Dendritic cell treated with granulocyte-macrophage colony-stimulating factor and Interleukin-4, amounts not matched to agents 40 ng/mL and 50 ng/mL, for 4 days (primary cell): ENCODE results near the gene RHOF.
"Not testable (repeated sequence)": the region's sequence is repeated elsewhere in the genome, so short reads cannot be mapped to it uniquely, and the experiment has no call there.

Experiments
- H3K27ac Mint-ChIP-seq: one replicate; pipeline ENCODE4 v1.8.0; 2022; ENCODE audit warnings: mild to moderate bottlenecking, mixed read lengths
- H3K27me3 Mint-ChIP-seq: one replicate; pipeline ENCODE4 v1.8.0; 2022; ENCODE audit warnings: mild to moderate bottlenecking, mixed read lengths
- H3K36me3 Mint-ChIP-seq: one replicate; pipeline ENCODE4 v1.8.0; 2022; ENCODE audit warnings: low read depth, mixed read lengths
- H3K4me1 Mint-ChIP-seq: one replicate; pipeline ENCODE4 v1.8.0; 2022; ENCODE audit warnings: low read depth, mixed read lengths
- H3K4me3 Mint-ChIP-seq: one replicate; pipeline ENCODE4 v1.8.0; 2022; ENCODE audit warnings: mild to moderate bottlenecking, moderate library complexity, mixed read lengths
- H3K9me3 Mint-ChIP-seq: one replicate; pipeline ENCODE4 v1.8.0; 2022; ENCODE audit warnings: mixed read lengths
- intact Hi-C: fragments of 100-400 bp; cut with micrococcal nuclease; formaldehyde crosslinking; loops from one replicate; pipeline ENCODE4 v1.15.0; 2022

Gene RHOF

DNA sequence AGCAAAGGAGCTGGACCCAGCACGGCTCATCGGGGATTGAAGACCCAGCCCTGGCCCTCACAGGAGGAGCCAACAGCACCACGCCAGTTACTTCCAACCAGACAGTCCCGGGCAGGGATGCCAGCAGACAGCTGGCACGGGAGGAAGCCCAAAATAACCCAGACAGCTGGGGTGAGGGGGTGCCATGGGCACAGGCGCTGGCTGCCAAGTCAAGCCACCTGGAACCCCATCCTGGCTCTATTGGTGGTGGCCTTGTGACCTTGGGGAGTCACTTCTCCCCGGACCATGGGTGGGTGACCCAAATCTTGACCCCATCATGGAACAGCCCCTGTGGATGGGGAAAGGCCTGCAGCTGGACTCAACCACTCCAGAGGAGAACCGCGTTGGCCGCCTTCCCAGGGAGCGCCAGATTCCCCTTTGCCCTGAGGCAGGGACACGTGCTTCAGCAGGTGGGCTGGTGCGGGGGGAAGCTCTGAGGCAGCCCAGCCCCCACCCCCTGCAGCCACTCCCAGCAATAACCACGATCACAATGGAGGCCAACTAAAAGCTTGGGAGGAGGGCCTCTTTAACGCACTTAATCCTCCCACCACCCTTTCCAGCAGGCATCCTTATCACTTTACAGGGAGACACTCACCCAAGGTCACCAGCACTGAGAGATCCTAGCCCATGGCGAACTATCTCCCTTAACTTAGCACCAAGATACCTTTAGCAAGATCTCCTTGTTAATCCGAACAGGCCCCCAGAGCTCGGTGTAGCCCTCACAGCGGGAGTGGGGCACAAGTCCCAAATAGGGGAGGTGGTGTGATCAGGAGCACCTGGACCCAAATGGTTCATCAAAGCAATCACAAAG, 4.7 kb upstream of the RHOF start:
- Mint-ChIP-seq H3K4me3 (peak overlapping the region; percentile 86), H3K9me3 (no peaks in the 10 kb centered on the region), H3K27me3 (no peaks in the 10 kb centered on the region), H3K36me3 (peaks cover 81% of the 10 kb centered on the region), H3K4me1 (peaks cover 52% of the 10 kb centered on the region), H3K27ac (peak overlapping the region; percentile 53)
- intact Hi-C loops: no loop called here

DNA sequence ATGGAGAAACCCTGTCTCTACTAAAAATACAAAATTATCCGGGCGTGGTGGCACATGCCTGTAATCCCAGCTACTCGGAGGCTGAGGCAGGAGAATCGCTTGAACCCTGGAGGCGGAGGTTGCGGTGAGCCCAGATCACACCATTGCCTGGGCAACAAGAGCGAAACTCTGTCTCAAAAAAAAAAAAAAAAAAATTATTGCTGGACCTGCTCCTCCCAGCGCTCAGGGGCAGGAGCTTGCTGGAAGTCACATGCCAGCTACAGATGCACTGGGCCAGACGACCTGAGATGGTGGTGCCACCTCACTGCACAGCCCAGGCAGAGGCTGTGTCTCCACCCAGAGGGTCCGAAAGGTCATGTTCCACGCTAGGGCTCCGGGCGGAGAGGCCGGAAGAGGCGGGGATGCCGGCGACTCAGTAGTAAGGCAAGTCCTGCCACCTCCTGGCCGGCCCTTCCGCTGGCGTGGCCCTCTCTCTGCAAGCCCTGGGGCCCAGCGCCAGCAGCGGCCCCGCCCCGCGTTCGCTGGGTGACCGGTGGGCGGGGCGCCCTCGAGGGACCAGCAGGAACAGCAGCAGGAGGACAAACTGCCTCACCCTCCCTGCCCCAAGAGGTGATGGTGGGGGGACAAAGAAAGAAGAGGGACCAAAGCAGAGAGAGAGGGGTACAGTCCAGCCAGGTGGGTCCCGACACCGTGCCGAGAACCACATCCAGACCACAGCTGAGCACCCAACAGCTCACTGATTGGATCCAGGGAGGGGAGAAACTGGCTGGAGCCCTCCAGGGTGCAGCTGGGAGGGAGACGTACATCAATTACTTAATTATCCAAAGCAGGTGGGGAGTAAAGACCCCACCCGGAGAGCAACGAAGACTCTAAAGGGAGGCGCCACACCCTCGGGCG, 3.6 kb upstream of the RHOF start:
- intact Hi-C loops: no loop called here
- Mint-ChIP-seq H3K4me3 (peak overlapping the region; percentile 54), H3K4me1 (peaks cover 58% of the 10 kb centered on the region), H3K36me3 (peaks cover 71% of the 10 kb centered on the region), H3K27me3 (no peaks in the 10 kb centered on the region), H3K27ac (peak overlapping the region; percentile 47), H3K9me3 (no peaks in the 10 kb centered on the region)

DNA sequence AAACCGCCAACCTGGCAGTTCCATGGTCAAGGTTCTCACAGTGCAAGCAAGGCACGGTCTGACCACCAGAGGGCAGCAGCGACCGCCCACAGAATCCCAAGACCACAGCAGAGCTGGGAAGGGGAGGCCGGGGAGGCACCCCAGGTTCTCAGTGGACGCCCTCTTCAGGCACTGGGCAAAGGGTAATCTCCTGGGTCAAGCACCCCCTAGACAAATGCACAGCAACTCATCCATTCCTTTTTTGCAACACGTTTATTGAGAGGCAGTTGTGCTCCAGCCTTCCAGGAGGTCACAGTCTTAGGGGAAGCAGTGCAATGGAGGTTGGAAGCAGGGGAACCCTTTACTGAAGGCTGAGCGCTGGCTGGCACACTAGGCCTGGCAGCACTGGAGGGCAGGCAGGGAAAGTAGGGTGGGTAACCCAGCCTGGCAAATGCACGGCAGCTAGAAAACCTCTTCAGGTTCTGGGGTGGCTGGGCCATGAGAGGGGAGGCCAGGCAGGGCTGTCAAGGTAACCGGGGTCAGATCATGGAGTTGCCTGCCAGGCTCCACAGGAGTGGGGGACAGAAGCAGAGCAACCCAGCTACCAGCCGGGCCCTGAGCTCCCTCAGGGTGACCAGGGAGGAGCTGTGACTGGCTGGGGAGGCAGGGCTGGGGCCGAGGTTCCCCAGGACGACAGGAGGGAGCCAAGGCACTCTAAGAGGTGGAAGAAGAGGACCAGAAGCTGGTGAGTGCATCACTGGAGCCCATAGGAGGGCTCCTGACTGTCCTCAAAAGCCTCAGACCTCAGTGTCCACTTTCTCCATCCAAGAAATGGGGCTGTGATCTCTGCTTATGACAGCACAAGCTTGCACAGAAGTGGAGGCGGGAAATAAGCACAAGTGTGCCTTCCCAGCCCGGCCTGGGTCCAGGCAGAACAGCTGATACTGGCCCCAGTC, 1.8 kb upstream of the RHOF start:
- no peaks in the 10 kb centered on the region for H3K9me3 Mint-ChIP-seq
- H3K36me3 Mint-ChIP-seq: peaks cover 63% of the 10 kb centered on the region
- peaks cover 77% of the 10 kb centered on the region for H3K4me1 Mint-ChIP-seq
- peak overlapping the region; percentile 78 for H3K4me3 Mint-ChIP-seq
- H3K27ac Mint-ChIP-seq: peak overlapping the region; percentile 89
- intact Hi-C loops: loop anchor here (1.0 to 2.0 kb wide), 2 partner anchors 17 to 94 kb away; partner anchors contain the start of gene PSMD9
- no peaks in the 10 kb centered on the region for H3K27me3 Mint-ChIP-seq

DNA sequence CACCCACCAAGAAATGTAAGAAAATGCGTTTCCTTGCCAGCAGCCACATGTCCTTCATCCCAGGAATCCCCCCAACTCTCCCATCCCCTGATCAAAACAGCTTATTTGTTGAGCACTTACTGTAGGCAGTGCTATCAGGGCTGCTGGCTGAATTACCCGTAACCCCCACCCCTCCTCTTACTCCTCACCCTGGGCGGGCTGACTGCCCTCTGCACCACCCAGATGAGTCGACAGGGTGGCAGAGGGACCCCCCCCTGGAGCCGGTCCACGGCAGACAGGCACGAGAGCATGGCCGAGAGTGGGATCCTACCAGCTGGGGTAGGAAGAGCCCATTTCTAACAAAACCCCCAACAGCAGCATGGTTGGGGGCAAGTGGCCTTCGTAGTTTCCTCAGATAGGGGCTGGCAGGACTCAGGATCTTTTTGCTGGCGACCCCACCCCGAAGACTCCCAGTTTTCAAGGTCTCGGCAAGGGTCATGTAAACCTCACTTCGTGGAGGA, 1.1 kb upstream of the RHOF start:
- Mint-ChIP-seq H3K27ac (peak overlapping the region; percentile 89), H3K27me3 (no peaks in the 10 kb centered on the region), H3K4me3 (peak overlapping the region; percentile 78), H3K4me1 (peaks cover 84% of the 10 kb centered on the region), H3K9me3 (no peaks in the 10 kb centered on the region), H3K36me3 (peaks cover 59% of the 10 kb centered on the region)
- intact Hi-C loops: loop anchor here (1.0 to 5.0 kb wide), 4 partner anchors 18 to 97 kb away; partner anchors contain the start of gene PSMD9

DNA sequence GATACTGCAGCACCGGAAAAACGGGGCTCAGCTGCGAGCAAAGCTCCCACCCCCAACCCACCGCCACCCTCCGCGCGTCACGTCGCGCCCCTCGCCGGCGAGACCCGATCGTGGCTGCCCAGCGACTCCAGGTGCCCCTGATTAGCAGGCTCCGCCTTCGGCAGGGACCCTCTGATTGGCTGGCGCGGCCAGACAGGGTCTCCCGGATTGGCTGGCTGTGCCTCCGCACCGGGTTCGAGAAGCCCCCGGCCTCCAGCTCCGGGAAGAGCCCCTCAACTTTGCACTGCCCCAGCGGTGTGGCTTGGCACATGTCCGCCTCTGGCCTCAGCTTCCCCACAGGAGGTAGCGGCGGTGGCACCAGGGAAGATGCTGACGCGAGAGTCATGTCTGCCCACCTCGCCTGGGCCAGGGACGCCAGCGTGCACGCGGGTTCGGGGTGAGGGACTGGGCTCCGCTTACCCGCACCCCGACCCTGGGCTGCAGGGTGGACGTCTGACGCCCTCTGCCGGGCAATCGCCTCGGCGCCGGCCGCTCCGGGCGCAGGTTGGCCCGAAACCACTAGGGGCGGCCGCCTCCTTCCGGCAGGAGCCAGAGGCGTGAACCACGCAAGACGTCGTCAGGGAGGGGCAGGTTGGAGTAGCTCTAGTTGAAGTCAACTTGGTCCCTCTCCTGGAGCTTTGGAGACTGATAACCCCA, 498 bp upstream of the RHOF start:
- Mint-ChIP-seq H3K4me3 (peak overlapping the region; percentile 78), H3K9me3 (no peaks in the 10 kb centered on the region), H3K36me3 (peaks cover 54% of the 10 kb centered on the region), H3K4me1 (peaks cover 84% of the 10 kb centered on the region), H3K27ac (peak overlapping the region; percentile 89), H3K27me3 (no peaks in the 10 kb centered on the region)
- intact Hi-C loops: loop anchor here (1.0 to 5.0 kb wide), 3 partner anchors 18 to 97 kb away; partner anchors contain the start of gene PSMD9

DNA sequence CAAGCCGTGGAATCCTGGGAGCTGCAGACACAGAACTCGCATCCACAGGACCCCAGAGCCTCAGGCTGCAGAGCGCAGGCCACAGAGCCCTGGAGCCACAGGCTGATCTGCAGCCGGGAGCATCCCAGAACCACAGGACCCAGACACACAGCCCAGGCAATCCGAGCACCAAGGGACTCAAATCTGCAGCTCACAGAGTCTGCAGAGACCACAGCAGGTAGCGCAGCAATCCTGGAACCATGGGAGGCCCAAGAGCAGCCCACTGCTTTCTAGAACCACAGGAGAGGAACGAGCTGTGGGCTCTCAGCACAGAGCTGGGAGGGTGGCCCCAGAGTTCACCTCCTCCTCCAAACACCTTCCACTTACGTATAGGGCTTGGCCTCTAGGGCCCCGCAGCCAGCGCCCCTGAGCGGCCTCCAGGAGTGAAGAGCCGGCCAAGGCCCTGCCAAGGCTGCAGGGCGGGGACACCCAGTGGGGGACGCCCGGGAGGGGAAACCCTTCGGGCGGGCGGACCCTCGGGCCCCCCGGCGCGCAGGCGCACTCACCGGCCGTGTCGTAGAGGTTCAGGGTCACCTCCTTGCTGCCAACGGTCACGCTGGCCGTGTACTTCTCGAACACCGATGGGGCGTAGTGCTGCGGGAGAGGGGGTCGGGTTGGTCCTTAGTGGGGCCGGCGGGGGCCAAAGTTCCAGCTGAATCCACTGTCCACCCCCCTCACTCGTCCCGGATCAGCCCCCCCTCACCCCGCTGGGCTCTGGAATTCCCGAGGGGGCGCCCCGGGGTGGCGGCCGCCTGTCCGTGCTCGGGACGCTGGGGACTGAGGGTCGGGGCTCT, 665 bp downstream of the RHOF start:
- intact Hi-C loops: loop anchor here (5.0 kb wide), 1 partner anchor 96 kb away; no protein-coding TSS in a partner anchor
- no peaks in the 10 kb centered on the region for H3K27me3 Mint-ChIP-seq
- H3K27ac Mint-ChIP-seq: peak overlapping the region; percentile 89
- peak overlapping the region; percentile 78 for H3K4me3 Mint-ChIP-seq
- H3K4me1 Mint-ChIP-seq: peaks cover 84% of the 10 kb centered on the region
- H3K36me3 Mint-ChIP-seq: peaks cover 42% of the 10 kb centered on the region
- H3K9me3 Mint-ChIP-seq: no peaks in the 10 kb centered on the region

DNA sequence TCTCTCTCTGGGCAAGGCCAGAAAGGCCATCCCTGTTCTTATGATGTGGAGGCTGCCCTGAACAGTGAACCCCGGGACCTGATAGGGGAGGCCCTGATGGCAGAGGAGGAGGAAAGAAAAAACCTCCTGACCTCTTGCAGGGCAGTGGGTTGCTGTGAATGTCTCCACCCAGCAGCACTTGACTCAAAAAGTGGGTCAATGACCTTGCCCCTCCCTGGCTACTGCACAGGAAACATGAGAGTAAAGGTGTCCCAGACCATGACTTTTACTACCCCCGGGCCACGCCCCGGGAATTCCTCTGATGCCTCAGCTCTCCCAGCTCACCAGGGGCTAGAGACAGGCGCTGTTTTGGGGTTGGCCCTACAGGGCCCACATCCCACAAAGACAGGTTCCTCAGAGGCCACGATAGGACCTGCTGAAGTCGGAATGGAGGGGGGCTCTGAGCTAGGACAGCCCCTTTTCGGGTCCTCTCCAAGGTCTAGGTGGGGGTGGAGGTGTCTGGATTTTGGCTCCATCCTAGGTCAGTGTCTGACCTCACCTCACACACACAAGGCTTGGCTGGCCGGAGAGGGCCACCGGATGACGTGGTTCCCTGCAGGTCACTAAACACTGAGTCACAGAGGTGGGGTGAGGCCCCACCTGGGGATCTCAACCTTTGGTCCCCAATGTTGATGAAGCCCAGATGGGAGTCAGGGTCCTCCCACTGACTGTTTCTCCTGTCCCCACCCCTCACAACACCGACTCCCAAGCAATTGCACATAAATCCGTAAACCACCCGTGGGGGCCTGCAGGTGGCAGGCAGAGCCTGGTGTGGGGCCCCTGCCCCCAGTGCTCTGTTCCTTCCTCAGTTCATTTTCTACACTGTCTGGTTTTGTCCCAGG, 1.6 kb downstream of the RHOF start:
- Mint-ChIP-seq H3K4me3 (peak overlapping the region; percentile 78), H3K27me3 (no peaks in the 10 kb centered on the region), H3K27ac (peak overlapping the region; percentile 100), H3K4me1 (peaks cover 84% of the 10 kb centered on the region), H3K36me3 (peaks cover 42% of the 10 kb centered on the region), H3K9me3 (no peaks in the 10 kb centered on the region)
- intact Hi-C loops: loop anchor here (5.0 kb wide), 1 partner anchor 95 kb away; no protein-coding TSS in a partner anchor

DNA sequence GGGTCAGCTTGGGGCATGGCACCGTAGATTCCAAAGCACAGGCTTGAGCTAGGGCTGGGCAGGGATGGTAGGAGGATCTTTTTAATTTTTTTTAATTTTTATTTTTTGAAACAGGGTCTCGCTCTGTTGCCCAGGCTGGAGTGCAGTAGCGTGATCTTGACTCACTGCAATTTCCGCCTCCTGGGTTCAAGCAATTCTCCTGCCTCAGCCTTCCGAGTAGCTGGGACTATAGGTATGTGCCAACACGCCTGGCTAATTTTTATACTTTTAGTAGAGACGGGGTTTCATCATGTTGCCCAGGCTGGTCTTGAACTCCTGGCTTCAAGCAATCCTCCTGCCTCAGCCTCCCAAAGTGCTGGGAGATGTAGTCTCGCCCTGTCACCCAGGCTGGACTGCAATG, 2.7 kb downstream of the RHOF start:
- H3K36me3 Mint-ChIP-seq: peaks cover 40% of the 10 kb centered on the region
- intact Hi-C loops: loop anchor here (5.0 kb wide), 1 partner anchor 93 kb away; no protein-coding TSS in a partner anchor
- H3K27me3 Mint-ChIP-seq, H3K4me3 Mint-ChIP-seq, H3K9me3 Mint-ChIP-seq: not testable (repeated sequence)
- peaks cover 90% of the 10 kb centered on the region for H3K4me1 Mint-ChIP-seq
- H3K27ac Mint-ChIP-seq: peak overlapping the region; percentile 100

DNA sequence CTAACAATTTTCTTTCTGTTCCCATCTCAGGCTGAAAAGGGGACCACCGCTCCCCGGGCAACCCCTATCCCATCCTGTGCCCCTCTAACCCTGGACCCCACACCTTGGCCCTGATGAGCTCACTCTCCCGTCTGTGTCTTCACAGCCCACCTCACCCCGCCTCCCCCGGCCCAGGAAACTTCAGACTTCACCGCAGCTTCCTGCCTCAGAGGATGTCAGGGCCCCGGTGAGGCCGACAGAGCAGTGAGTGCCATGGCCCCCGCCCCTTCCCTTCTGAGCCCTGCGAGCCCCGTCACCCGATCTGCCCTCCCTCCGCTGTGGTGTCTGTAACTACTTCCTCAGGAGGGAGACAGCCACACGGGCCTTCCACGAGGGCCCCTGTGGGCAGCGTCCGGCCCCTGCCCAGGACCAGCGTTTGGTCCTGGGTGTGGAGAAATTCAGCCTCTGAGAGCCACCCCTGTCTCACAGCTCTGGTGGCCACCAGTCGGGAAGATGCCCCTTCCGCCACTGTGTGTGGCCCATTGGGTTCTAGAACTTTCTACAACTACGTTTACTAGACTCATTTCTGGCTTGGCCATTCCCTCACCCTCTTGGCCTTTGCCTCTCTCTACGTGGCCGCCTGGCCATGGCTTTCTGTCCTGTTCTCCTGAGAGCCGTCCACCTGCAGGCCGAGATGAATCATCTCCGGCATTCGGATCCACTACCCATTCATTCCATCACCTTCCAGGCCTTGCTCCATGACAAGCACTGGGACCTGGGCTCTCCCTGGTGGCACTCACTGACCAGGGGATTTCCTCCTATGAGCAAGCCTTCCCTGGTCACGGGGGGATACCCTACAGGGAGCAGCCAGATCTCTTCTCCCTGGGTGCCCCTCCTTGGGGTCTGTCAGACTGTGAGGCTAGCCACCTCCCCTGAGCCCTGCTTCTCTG, 3.4 kb downstream of the RHOF start:
- Mint-ChIP-seq H3K27ac (peak overlapping the region; percentile 100), H3K4me1 (peaks cover 85% of the 10 kb centered on the region), H3K9me3 (no peaks in the 10 kb centered on the region), H3K36me3 (peaks cover 33% of the 10 kb centered on the region), H3K27me3 (no peaks in the 10 kb centered on the region), H3K4me3 (peak overlapping the region; percentile 75)
- intact Hi-C loops: loop anchor here (5.0 kb wide), 1 partner anchor 93 kb away; no protein-coding TSS in a partner anchor

DNA sequence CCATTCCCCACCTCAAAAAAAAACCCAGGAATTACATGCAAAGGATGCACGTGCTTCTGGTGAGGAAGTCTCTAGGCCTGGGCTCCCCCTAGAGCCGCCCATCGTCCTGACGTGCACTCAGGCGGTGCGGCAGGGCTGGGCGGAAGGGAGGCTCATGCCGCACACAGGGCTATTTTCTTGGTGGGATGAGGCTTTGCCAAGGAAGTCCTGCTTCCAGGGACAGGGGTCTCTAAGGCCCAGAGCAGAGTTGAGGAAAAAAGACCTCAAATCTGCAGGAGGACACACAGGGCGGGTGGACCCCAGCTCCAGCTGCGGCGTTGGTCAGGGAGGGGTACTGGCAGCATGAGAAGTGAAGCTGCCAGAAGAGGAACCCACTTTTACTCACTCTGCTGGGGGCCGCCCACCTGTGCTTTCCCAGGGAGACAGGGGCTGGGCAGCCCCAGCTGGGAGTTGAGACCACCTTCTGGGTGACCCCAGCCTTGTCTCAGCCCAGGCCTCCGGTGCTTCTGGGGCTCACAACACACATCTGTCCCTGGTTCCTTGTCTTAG, 4.2 kb downstream of the RHOF start:
- intact Hi-C loops: no loop called here
- H3K36me3 Mint-ChIP-seq: peaks cover 26% of the 10 kb centered on the region
- peak overlapping the region; percentile 75 for H3K4me3 Mint-ChIP-seq
- H3K9me3 Mint-ChIP-seq: no peaks in the 10 kb centered on the region
- H3K27me3 Mint-ChIP-seq: no peaks in the 10 kb centered on the region
- H3K27ac Mint-ChIP-seq: peak overlapping the region; percentile 100
- peaks cover 83% of the 10 kb centered on the region for H3K4me1 Mint-ChIP-seq
